WTC11 (cell line): ENCODE measurements around the gene NEDD9. TPM values are rescaled to one million over a fixed set of nuclear protein-coding genes. Genes with fewer than 3 reads are reported as not detected.

ENCODE experiments used
- ATAC-seq: fragments of 200-7000 bp; cut with Tn5 transposase; 2 replicates; pipeline ENCODE4 v1.10.0; 2021; ENCODE audit warnings: mild to moderate bottlenecking, moderate library complexity
- CTCF ChIA-PET: fragments of 300-600 bp; sonication (Branson Sonifier 250); formaldehyde crosslinking; loops from one replicate; lab custom pipeline; 2021; ENCODE audit warnings: antibody characterized with exemption; lab: Charles Lee
- POLR2A ChIA-PET: fragments of 350-600 bp; sonication (Branson Sonifier 250); formaldehyde crosslinking; loops from one replicate; lab custom pipeline; 2021; ENCODE audit warnings: antibody characterized with exemption; lab: Charles Lee
- DNase-seq: peaks from one replicate; pipeline ENCODE4 v3.0.0; 2021; ENCODE audit warnings: low spot score
- H3K27ac Mint-ChIP-seq: 2 replicates; pipeline ENCODE4 v1.8.0; 2021; ENCODE audit warnings: mixed read lengths
- H3K27me3 Mint-ChIP-seq: 2 replicates; pipeline ENCODE4 v1.8.0; 2021; ENCODE audit warnings: low read depth, mild to moderate bottlenecking, moderate library complexity, mixed read lengths
- H3K36me3 Mint-ChIP-seq: 2 replicates; pipeline ENCODE4 v1.8.0; 2021; ENCODE audit warnings: mixed read lengths
- H3K4me1 Mint-ChIP-seq: 2 replicates; pipeline ENCODE4 v1.8.0; 2022; ENCODE audit warnings: mixed read lengths
- H3K4me3 Mint-ChIP-seq: 2 replicates; pipeline ENCODE4 v1.8.0; 2021; ENCODE audit warnings: mild to moderate bottlenecking, moderate library complexity, mixed read lengths
- H3K9me3 Mint-ChIP-seq: 2 replicates; pipeline ENCODE4 v1.8.0; 2021; ENCODE audit warnings: mixed read lengths
- CREM ChIP-seq: sonication (generic); formaldehyde crosslinking; IDR thresholded peaks from 2 replicates; pipeline ENCODE4 v1.8.1; 2022; ENCODE audit warnings: mild to moderate bottlenecking, missing genetic modification reagents, moderate library complexity
- ESRRA ChIP-seq: sonication (generic); formaldehyde crosslinking; IDR thresholded peaks from 2 replicates; pipeline ENCODE4 v1.8.1; 2022; ENCODE audit warnings: mild to moderate bottlenecking, missing genetic modification reagents, borderline replicate concordance
- FOXK1 ChIP-seq: sonication (generic); formaldehyde crosslinking; IDR thresholded peaks from 2 replicates; pipeline ENCODE4 v1.8.0; 2022; ENCODE audit warnings: mild to moderate bottlenecking, moderate library complexity, missing genetic modification reagents
- HMGA2 ChIP-seq: fragments of 250-450 bp; sonication (Bioruptor Pico); IDR thresholded peaks from 2 replicates; pipeline ENCODE4 v1.4.0; 2021; ENCODE audit warnings: mild to moderate bottlenecking, moderate library complexity
- MXD4 ChIP-seq: fragments of 250-450 bp; sonication (Bioruptor Pico); IDR thresholded peaks from 2 replicates; pipeline ENCODE4 v1.8.0; 2021; ENCODE audit warnings: mild to moderate bottlenecking, moderate library complexity, borderline replicate concordance
- NR1H2 ChIP-seq: sonication (generic); formaldehyde crosslinking; IDR thresholded peaks from 2 replicates; pipeline ENCODE4 v1.9.0; 2021; ENCODE audit warnings: mild to moderate bottlenecking, moderate library complexity, missing genetic modification reagents
- PRRX2 ChIP-seq: fragments of 250-450 bp; sonication (Bioruptor Pico); IDR thresholded peaks from 2 replicates; pipeline ENCODE4 v1.8.0; 2021; ENCODE audit warnings: mild to moderate bottlenecking
- RORB ChIP-seq: fragments of 250-450 bp; sonication (Bioruptor Pico); IDR thresholded peaks from 2 replicates; pipeline ENCODE4 v1.9.0; 2021; ENCODE audit warnings: mild to moderate bottlenecking
- SP1 ChIP-seq: sonication (generic); formaldehyde crosslinking; conservative IDR thresholded peaks from 2 replicates; pipeline ENCODE4 v1.8.1; 2022; ENCODE audit warnings: missing genetic modification reagents
- ZNF219 ChIP-seq: sonication (generic); formaldehyde crosslinking; IDR thresholded peaks from 2 replicates; pipeline ENCODE4 v1.8.0; 2023; ENCODE audit warnings: missing genetic modification reagents, mild to moderate bottlenecking, borderline replicate concordance
- ZNF671 ChIP-seq: fragments of 250-450 bp; sonication (Bioruptor Pico); IDR thresholded peaks from 2 replicates; pipeline ENCODE4 v1.8.0; 2021; ENCODE audit warnings: mild to moderate bottlenecking
- total RNA-seq: library from RNA; stranded (reverse); gene quantifications from 3 replicates; pipeline ENCODE4 v1.2.3, GENCODE V29; 2021
- TF ChIP-seq, protein P1 (sequence below): sonication (generic); formaldehyde crosslinking; conservative IDR thresholded peaks from 2 replicates; pipeline ENCODE4 v1.8.1; 2023; ENCODE audit warnings: mild to moderate bottlenecking, low read depth, missing genetic modification reagents, moderate library complexity
- TF ChIP-seq, protein P2 (sequence below): sonication (generic); formaldehyde crosslinking; IDR thresholded peaks from 2 replicates; pipeline ENCODE4 v1.8.0; 2022; ENCODE audit warnings: mild to moderate bottlenecking, missing genetic modification reagents
- TF ChIP-seq, protein P3 (sequence below): sonication (generic); formaldehyde crosslinking; IDR thresholded peaks from 2 replicates; pipeline ENCODE4 v1.8.1; 2022; ENCODE audit warnings: missing genetic modification reagents, borderline replicate concordance
- TF ChIP-seq, protein P4 (sequence below): sonication (generic); formaldehyde crosslinking; IDR thresholded peaks from 2 replicates; pipeline ENCODE4 v1.8.0; 2022; ENCODE audit warnings: mild to moderate bottlenecking, missing genetic modification reagents
- TF ChIP-seq, protein P5 (sequence below): sonication (generic); formaldehyde crosslinking; IDR thresholded peaks from 2 replicates; pipeline ENCODE4 v1.8.1; 2023; ENCODE audit warnings: mild to moderate bottlenecking, missing genetic modification reagents
- TF ChIP-seq, protein P6 (sequence below): fragments of 250-450 bp; sonication (Bioruptor Pico); conservative IDR thresholded peaks from 2 replicates; pipeline ENCODE4 v1.9.0; 2021; ENCODE audit warnings: mild to moderate bottlenecking

NEDD9 gene
- total RNA-seq, 1 experiment from 2014 or later = 9.8 TPM

DNA sequence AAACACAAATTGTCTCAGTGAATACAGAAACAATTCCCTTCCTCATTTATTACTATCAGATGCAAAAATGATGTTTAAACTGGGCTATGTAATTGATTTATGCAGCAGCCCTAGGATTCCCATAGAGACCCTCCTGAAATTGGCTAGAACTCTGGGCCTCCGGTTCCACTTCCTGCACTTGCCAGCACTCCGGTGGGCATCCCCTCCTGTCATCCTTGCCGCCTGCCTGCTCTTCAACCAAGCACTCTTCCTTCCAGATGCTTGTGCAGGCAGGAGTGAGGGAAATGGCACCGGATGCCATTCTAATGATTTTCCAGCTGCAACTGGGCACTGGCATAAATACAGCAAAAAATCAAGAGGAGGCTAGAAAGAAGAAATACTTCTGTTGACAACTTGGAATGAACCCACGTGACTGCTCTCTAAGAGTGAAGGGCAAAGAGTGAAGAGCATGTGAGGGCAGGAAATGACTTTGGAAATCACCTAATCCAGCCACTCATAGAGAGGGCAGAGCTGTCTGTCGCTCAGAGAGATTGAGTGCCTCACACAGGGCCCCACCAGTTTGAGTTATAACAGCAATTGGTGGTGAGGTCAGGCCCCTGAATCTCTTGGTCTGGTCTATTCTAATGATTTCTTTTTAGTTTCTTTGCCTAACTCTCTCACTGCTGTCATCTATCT lies 3.7 kb upstream of the NEDD9 start:
- CTCF ChIA-PET = interaction anchor here (1.1 kb wide), 1 partner anchor 92 kb away, joined by 3 read pairs; no protein-coding TSS in a partner anchor
- no peak overlapping the region for H3K27ac Mint-ChIP-seq
- ATAC-seq = no peak
- no peaks in the 10 kb centered on the region for H3K27me3 Mint-ChIP-seq
- TF ChIP-seq, protein P1, sequence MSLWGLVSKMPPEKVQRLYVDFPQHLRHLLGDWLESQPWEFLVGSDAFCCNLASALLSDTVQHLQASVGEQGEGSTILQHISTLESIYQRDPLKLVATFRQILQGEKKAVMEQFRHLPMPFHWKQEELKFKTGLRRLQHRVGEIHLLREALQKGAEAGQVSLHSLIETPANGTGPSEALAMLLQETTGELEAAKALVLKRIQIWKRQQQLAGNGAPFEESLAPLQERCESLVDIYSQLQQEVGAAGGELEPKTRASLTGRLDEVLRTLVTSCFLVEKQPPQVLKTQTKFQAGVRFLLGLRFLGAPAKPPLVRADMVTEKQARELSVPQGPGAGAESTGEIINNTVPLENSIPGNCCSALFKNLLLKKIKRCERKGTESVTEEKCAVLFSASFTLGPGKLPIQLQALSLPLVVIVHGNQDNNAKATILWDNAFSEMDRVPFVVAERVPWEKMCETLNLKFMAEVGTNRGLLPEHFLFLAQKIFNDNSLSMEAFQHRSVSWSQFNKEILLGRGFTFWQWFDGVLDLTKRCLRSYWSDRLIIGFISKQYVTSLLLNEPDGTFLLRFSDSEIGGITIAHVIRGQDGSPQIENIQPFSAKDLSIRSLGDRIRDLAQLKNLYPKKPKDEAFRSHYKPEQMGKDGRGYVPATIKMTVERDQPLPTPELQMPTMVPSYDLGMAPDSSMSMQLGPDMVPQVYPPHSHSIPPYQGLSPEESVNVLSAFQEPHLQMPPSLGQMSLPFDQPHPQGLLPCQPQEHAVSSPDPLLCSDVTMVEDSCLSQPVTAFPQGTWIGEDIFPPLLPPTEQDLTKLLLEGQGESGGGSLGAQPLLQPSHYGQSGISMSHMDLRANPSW (CRISPR knock-in tag) = no peak
- no peak for TF ChIP-seq ESRRA (CRISPR knock-in tag)
- TF ChIP-seq, protein P2, sequence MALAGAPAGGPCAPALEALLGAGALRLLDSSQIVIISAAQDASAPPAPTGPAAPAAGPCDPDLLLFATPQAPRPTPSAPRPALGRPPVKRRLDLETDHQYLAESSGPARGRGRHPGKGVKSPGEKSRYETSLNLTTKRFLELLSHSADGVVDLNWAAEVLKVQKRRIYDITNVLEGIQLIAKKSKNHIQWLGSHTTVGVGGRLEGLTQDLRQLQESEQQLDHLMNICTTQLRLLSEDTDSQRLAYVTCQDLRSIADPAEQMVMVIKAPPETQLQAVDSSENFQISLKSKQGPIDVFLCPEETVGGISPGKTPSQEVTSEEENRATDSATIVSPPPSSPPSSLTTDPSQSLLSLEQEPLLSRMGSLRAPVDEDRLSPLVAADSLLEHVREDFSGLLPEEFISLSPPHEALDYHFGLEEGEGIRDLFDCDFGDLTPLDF (CRISPR knock-in tag) = no peak
- no peak for TF ChIP-seq PRRX2 (CRISPR knock-in tag)
- no peak for TF ChIP-seq ZNF671 (CRISPR knock-in tag)
- no peak for TF ChIP-seq FOXK1 (CRISPR knock-in tag)
- TF ChIP-seq NR1H2 = no peak
- TF ChIP-seq, protein P3, sequence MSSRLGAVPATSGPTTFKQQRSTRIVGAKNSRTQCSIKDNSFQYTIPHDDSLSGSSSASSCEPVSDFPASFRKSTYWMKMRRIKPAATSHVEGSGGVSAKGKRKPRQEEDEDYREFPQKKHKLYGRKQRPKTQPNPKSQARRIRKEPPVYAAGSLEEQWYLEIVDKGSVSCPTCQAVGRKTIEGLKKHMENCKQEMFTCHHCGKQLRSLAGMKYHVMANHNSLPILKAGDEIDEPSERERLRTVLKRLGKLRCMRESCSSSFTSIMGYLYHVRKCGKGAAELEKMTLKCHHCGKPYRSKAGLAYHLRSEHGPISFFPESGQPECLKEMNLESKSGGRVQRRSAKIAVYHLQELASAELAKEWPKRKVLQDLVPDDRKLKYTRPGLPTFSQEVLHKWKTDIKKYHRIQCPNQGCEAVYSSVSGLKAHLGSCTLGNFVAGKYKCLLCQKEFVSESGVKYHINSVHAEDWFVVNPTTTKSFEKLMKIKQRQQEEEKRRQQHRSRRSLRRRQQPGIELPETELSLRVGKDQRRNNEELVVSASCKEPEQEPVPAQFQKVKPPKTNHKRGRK = no peak
- TF ChIP-seq, protein P4, sequence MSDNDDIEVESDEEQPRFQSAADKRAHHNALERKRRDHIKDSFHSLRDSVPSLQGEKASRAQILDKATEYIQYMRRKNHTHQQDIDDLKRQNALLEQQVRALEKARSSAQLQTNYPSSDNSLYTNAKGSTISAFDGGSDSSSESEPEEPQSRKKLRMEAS (CRISPR knock-in tag) = no peak
- no peak for TF ChIP-seq RORB (CRISPR knock-in tag)
- no peak for TF ChIP-seq SP1 (CRISPR knock-in tag)
- no peak for TF ChIP-seq CREM (CRISPR knock-in tag)
- TF ChIP-seq MXD4 = no peak
- TF ChIP-seq, protein P5, sequence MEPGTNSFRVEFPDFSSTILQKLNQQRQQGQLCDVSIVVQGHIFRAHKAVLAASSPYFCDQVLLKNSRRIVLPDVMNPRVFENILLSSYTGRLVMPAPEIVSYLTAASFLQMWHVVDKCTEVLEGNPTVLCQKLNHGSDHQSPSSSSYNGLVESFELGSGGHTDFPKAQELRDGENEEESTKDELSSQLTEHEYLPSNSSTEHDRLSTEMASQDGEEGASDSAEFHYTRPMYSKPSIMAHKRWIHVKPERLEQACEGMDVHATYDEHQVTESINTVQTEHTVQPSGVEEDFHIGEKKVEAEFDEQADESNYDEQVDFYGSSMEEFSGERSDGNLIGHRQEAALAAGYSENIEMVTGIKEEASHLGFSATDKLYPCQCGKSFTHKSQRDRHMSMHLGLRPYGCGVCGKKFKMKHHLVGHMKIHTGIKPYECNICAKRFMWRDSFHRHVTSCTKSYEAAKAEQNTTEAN (CRISPR knock-in tag) = no peak
- H3K4me3 Mint-ChIP-seq = no peak overlapping the region
- no peaks in the 10 kb centered on the region for H3K36me3 Mint-ChIP-seq
- no peaks in the 10 kb centered on the region for H3K9me3 Mint-ChIP-seq
- POLR2A ChIA-PET = no interaction called here
- H3K4me1 Mint-ChIP-seq = peaks cover 29% of the 10 kb centered on the region
- no peak for DNase-seq

DNA sequence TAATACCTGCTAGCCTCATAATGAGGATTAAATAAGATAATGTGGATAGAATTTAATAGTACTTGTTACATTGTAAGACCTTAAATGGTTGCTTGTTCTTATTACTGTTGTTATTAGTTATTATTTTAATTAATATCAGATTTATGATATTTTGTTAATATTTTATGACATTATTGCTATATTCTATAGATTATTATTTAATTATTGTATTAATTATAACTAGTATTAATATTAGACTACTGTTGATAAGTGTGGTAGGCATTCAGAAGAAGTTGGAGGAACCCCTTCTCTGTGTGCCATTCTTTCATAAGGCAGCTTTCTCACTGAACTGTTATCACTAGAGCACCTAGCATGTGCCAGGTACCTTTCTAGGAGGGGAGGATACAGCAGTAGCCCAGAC lies 2.6 kb upstream of the NEDD9 start:
- no peaks in the 10 kb centered on the region for H3K27me3 Mint-ChIP-seq
- DNase-seq (no peak), ATAC-seq (no peak)
- ChIA-PET POLR2A (interaction anchor here (0.7 kb wide), 2 partner anchors 10 to 93 kb away, joined by 4 to 8 read pairs; no protein-coding TSS in a partner anchor), CTCF (interaction anchor here (1.1 to 3.2 kb wide), 2 partner anchors 62 to 91 kb away, joined by 3 to 14 read pairs; no protein-coding TSS in a partner anchor)
- no peak for TF ChIP-seq ZNF219 (CRISPR knock-in tag)
- TF ChIP-seq, protein P6, sequence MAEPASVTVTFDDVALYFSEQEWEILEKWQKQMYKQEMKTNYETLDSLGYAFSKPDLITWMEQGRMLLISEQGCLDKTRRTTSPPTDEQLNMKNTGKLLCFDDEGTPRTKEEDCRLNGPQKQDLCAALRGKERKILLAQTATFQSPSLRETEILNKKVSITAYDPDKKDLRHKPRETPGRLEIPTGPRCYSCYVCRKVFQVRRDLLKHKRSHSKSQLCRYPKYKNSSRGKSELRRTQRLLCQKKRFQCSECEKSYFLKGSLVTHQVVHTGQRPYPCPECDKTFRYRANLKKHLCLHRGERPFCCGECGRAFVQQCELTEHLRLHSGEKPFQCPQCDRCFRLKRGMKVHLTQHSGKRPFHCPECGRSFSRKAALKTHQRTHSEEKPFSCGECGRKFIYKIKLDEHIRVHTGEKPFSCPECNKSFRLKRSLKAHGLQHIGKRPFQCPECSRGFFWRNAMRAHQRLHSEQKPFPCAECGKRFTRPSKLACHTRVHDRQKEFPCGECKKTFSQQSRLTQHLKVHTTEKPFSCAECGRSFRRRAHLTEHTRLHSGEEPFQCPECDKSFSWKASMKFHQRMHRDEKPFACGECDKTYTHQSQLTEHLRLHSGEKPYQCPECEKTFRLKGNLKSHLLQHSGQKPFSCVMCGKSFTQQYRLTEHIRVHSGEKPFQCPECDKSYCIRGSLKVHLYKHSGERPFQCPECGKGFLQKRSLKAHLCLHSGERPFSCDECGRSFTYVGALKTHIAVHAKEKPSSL (CRISPR knock-in tag) = no peak
- TF ChIP-seq HMGA2 (CRISPR knock-in tag) = peak; percentile 90
- H3K36me3 Mint-ChIP-seq = no peaks in the 10 kb centered on the region
- peaks cover 41% of the 10 kb centered on the region for H3K4me1 Mint-ChIP-seq
- no peaks in the 10 kb centered on the region for H3K9me3 Mint-ChIP-seq
- H3K27ac Mint-ChIP-seq = no peak overlapping the region
- H3K4me3 Mint-ChIP-seq = no peak overlapping the region
